Mesothelial cell of epicardium (in vitro differentiated cells): ENCODE measurements around the gene PDLIM7. TPM values are rescaled to one million over a fixed set of nuclear protein-coding genes. Genes with fewer than 3 reads are reported as not detected.

Experiments used
- DNase-seq, 2 experiments: peaks; one replicate each; pipeline ENCODE4 v3.0.0; 2021; ENCODE audit warnings: low spot score in 2 of 2; ENCODE audit not compliant: unreplicated experiment in 2 of 2
- H3K27ac Mint-ChIP-seq: 2 replicates; pipeline ENCODE4 v1.8.0; 2021; ENCODE audit warnings: mixed read lengths
- H3K27me3 Mint-ChIP-seq: 2 replicates; pipeline ENCODE4 v1.8.0; 2021; ENCODE audit warnings: low read depth, mixed read lengths
- H3K36me3 Mint-ChIP-seq: 2 replicates; pipeline ENCODE4 v1.8.0; 2021; ENCODE audit warnings: mixed read lengths
- H3K4me1 Mint-ChIP-seq: 2 replicates; pipeline ENCODE4 v1.8.0; 2021; ENCODE audit warnings: mixed read lengths
- H3K4me3 Mint-ChIP-seq: 2 replicates; pipeline ENCODE4 v1.8.0; 2021; ENCODE audit warnings: mild to moderate bottlenecking, moderate library complexity, mixed read lengths
- H3K9me3 Mint-ChIP-seq: 2 replicates; pipeline ENCODE4 v1.8.0; 2021; ENCODE audit warnings: mixed read lengths
- total RNA-seq: library from RNA; stranded (reverse); gene quantifications from 3 replicates; pipeline ENCODE4 v1.2.1, GENCODE V29; 2021
- TF ChIP-seq, protein P1 (sequence below): fragments of 200-600 bp; sonication (generic); IDR thresholded peaks from one replicate; pipeline ENCODE4 v1.5.0; 2021; ENCODE audit warnings: antibody characterized with exemption; ENCODE audit not compliant: unreplicated experiment

Gene PDLIM7
- total RNA-seq, 1 donor from 2014 or later: 494 TPM

GRCh38 chr5:177510567-177511053 is 13.2 kb upstream of the PDLIM7 start:
- no peaks in the 10 kb centered on the region for H3K9me3 Mint-ChIP-seq
- TF ChIP-seq, protein P1, sequence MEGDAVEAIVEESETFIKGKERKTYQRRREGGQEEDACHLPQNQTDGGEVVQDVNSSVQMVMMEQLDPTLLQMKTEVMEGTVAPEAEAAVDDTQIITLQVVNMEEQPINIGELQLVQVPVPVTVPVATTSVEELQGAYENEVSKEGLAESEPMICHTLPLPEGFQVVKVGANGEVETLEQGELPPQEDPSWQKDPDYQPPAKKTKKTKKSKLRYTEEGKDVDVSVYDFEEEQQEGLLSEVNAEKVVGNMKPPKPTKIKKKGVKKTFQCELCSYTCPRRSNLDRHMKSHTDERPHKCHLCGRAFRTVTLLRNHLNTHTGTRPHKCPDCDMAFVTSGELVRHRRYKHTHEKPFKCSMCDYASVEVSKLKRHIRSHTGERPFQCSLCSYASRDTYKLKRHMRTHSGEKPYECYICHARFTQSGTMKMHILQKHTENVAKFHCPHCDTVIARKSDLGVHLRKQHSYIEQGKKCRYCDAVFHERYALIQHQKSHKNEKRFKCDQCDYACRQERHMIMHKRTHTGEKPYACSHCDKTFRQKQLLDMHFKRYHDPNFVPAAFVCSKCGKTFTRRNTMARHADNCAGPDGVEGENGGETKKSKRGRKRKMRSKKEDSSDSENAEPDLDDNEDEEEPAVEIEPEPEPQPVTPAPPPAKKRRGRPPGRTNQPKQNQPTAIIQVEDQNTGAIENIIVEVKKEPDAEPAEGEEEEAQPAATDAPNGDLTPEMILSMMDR: no peak
- H3K27me3 Mint-ChIP-seq: no peaks in the 10 kb centered on the region
- H3K4me1 Mint-ChIP-seq: peaks cover 6% of the 10 kb centered on the region
- no peak overlapping the region for H3K4me3 Mint-ChIP-seq
- no peak for DNase-seq
- no peak overlapping the region for H3K27ac Mint-ChIP-seq
- H3K36me3 Mint-ChIP-seq: peaks cover 16% of the 10 kb centered on the region

GRCh38 chr5:177509991-177510566 is 12.7 kb upstream of the PDLIM7 start:
- Mint-ChIP-seq H3K4me3 (no peak overlapping the region), H3K27ac (no peak overlapping the region)

DNA sequence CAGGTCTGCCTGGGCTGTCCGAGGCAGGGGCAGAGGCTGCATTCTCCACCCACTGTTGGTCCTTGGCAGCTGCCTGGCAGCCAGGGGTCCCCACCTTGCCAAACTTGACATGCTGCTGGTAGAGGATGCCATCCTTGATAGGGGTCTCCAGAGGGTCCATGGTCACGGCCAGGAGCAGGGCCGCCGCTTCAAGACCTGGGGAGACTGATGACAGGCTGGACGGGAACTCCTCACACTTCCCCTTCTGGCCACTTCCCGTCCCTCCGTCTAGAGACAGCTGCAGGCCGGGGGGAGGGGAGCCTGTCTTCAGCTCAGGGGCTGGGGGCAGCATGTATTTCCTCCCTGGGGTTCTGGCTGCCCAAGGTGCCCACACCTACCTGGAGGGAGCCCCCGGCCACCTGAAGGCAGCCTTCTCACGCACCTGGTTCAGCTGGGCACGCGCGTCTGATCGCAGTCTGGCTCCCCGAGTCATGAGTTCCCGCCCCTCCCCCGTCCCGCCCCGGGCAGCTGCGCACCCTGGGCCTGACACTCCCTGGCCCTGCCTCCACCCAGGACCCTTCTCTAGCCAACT is 12.1 kb upstream of the PDLIM7 start, which contains the start of gene DOK3:
DOK3 (minus strand) TSS at position 446 of the 571 bp plus-strand sequence; CDS start at position 160, 286 bp downstream.
- TF ChIP-seq, protein P1: no peak
- DNase-seq: no peak
- Mint-ChIP-seq H3K9me3 (no peaks in the 10 kb centered on the region), H3K4me3 (no peak within 1 kb of the TSS), H3K36me3 (peaks cover 14% of the 10 kb centered on the region), H3K4me1 (no peaks in the 10 kb centered on the region), H3K27ac (no peak within 1 kb of the TSS), H3K27me3 (no peaks in the 10 kb centered on the region)

More at GRCh38 chr5:177509991-177510566, 12.7 kb upstream of the PDLIM7 start:
- DNase-seq: no peak
- H3K4me1 Mint-ChIP-seq: peaks cover under 1% of the 10 kb centered on the region
- H3K27me3 Mint-ChIP-seq: no peaks in the 10 kb centered on the region
- no peaks in the 10 kb centered on the region for H3K9me3 Mint-ChIP-seq
- TF ChIP-seq, protein P1: no peak
- H3K36me3 Mint-ChIP-seq: peaks cover 14% of the 10 kb centered on the region

GRCh38 chr5:177508837-177509236 is 11.4 kb upstream of the PDLIM7 start:
- H3K36me3 Mint-ChIP-seq: peaks cover 14% of the 10 kb centered on the region
- no peak for DNase-seq
- no peak overlapping the region for H3K4me3 Mint-ChIP-seq
- H3K4me1 Mint-ChIP-seq: no peaks in the 10 kb centered on the region
- no peak overlapping the region for H3K27ac Mint-ChIP-seq
- TF ChIP-seq, protein P1: no peak
- no peaks in the 10 kb centered on the region for H3K9me3 Mint-ChIP-seq
- H3K27me3 Mint-ChIP-seq: no peaks in the 10 kb centered on the region

GRCh38 chr5:177508221-177508611 is 10.8 kb upstream of the PDLIM7 start:
- H3K27me3 Mint-ChIP-seq: no peaks in the 10 kb centered on the region
- TF ChIP-seq, protein P1: no peak
- H3K4me1 Mint-ChIP-seq: no peaks in the 10 kb centered on the region
- DNase-seq: no peak
- no peak overlapping the region for H3K4me3 Mint-ChIP-seq
- H3K36me3 Mint-ChIP-seq: peaks cover 14% of the 10 kb centered on the region
- no peaks in the 10 kb centered on the region for H3K9me3 Mint-ChIP-seq
- no peak overlapping the region for H3K27ac Mint-ChIP-seq
